Mesenchymal stem cell (in vitro differentiated cells and primary cell): ENCODE results near the gene KIAA1671.

Experiments used
- DNase-seq: peaks from one replicate; pipeline ENCODE4 v3.0.0-alpha.2; 2013
- H2AFZ ChIP-seq: one replicate; pipeline ENCODE4 v1.6.1; 2013; ENCODE audit warnings: low read depth, mild to moderate bottlenecking, control low read depth, inconsistent platforms, low read length, moderate library complexity
- H2AK5ac ChIP-seq: 2 replicates; pipeline ENCODE4 v1.6.1; 2013; ENCODE audit warnings: low read length, moderate library complexity, mild to moderate bottlenecking, inconsistent platforms; ENCODE audit not compliant: severe bottlenecking
- H2BK120ac ChIP-seq: one replicate; pipeline ENCODE4 v1.6.1; 2013; ENCODE audit warnings: low read depth, mild to moderate bottlenecking, inconsistent platforms, low read length, moderate library complexity
- H2BK12ac ChIP-seq, 2 experiments: one replicate each; pipeline ENCODE4 v1.6.1; 2013; ENCODE audit warnings: inconsistent platforms in 2 of 2, low read length in 2 of 2, mild to moderate bottlenecking in 2 of 2, moderate library complexity in 2 of 2, control low read depth in 1 of 2
- H2BK15ac ChIP-seq: one replicate; pipeline ENCODE4 v1.6.1; 2013; ENCODE audit warnings: mild to moderate bottlenecking, low read depth, inconsistent platforms; ENCODE audit not compliant: poor library complexity, severe bottlenecking
- H2BK5ac ChIP-seq: 2 replicates; pipeline ENCODE4 v1.6.1; 2013; ENCODE audit warnings: low read depth, mild to moderate bottlenecking, low read length, control low read depth, inconsistent platforms; ENCODE audit not compliant: poor library complexity, severe bottlenecking
- H3K14ac ChIP-seq, 2 experiments: one replicate each; pipeline ENCODE4 v1.6.1; 2013; ENCODE audit warnings: inconsistent platforms in 2 of 2, low read length in 2 of 2, control low read depth in 1 of 2, mild to moderate bottlenecking in 1 of 2, moderate library complexity in 1 of 2
- H3K18ac ChIP-seq, 2 experiments: one replicate each; pipeline ENCODE4 v1.6.1; 2013; ENCODE audit warnings: inconsistent platforms in 2 of 2, low read length in 2 of 2, control low read depth in 1 of 2, low read depth in 1 of 2, mild to moderate bottlenecking in 1 of 2
- H3K23ac ChIP-seq, 2 experiments: one replicate each; pipeline ENCODE4 v1.6.1; 2013; ENCODE audit warnings: inconsistent platforms in 2 of 2, low read length in 2 of 2, mild to moderate bottlenecking in 2 of 2, moderate library complexity in 2 of 2, control low read depth in 1 of 2
- H3K27ac ChIP-seq: 2 replicates; pipeline ENCODE4 v1.5.1; 2013; ENCODE audit warnings: mild to moderate bottlenecking, moderate library complexity, low read length, control low read depth, inconsistent platforms; ENCODE audit not compliant: poor library complexity, severe bottlenecking
- H3K27me3 ChIP-seq, 2 experiments: 2 replicates each; pipeline versions ENCODE4 v1.6.1 to v1.7.0; 2013; ENCODE audit warnings: low read length in 2 of 2, mild to moderate bottlenecking in 2 of 2, moderate library complexity in 2 of 2, control low read depth in 1 of 2, inconsistent platforms in 1 of 2; ENCODE audit not compliant: control insufficient read depth in 1 of 2, insufficient read depth in 1 of 2
- H3K36me3 ChIP-seq, 2 experiments: 2 replicates each; pipeline versions ENCODE4 v1.6.1 to v1.7.0; 2013; ENCODE audit warnings: low read length in 2 of 2, control low read depth in 1 of 2, inconsistent platforms in 1 of 2, low read depth in 1 of 2, mild to moderate bottlenecking in 1 of 2; ENCODE audit not compliant: insufficient read depth in 2 of 2, control insufficient read depth in 1 of 2
- H3K4ac ChIP-seq, 2 experiments: one replicate each; pipeline ENCODE4 v1.6.1; 2013; ENCODE audit warnings: inconsistent platforms in 2 of 2, low read length in 2 of 2, mild to moderate bottlenecking in 2 of 2, moderate library complexity in 2 of 2, control low read depth in 1 of 2, low read depth in 1 of 2
- H3K4me1 ChIP-seq: 2 replicates; pipeline ENCODE4 v1.6.1; 2013; ENCODE audit warnings: low read depth, low read length, control low read depth; ENCODE audit not compliant: control insufficient read depth, insufficient read depth
- H3K4me2 ChIP-seq: 2 replicates; pipeline ENCODE4 v1.6.1; 2013; ENCODE audit warnings: low read length, mild to moderate bottlenecking, inconsistent platforms; ENCODE audit not compliant: poor library complexity, severe bottlenecking
- H3K4me3 ChIP-seq, 2 experiments: 2 replicates each; pipeline versions ENCODE4 v1.5.1 to v1.7.0; 2013; ENCODE audit warnings: low read length in 2 of 2, mild to moderate bottlenecking in 2 of 2, control low read depth in 1 of 2, low read depth in 1 of 2; ENCODE audit not compliant: insufficient read depth in 1 of 2
- H3K79me1 ChIP-seq: replicated peaks from 2 replicates; pipeline ENCODE4 v1.6.1; 2013; ENCODE audit warnings: mild to moderate bottlenecking, control low read depth, low read length, inconsistent platforms; ENCODE audit not compliant: poor library complexity, severe bottlenecking
- H3K9ac ChIP-seq: 2 replicates; pipeline ENCODE4 v1.7.0; 2013; ENCODE audit warnings: mild to moderate bottlenecking, low read length, moderate library complexity
- H3K9me3 ChIP-seq: 2 replicates; pipeline ENCODE4 v1.7.0; 2013; ENCODE audit warnings: mild to moderate bottlenecking, low read length; ENCODE audit not compliant: control insufficient read depth
- H4K8ac ChIP-seq: one replicate; pipeline ENCODE4 v1.6.1; 2013; ENCODE audit warnings: inconsistent platforms, mild to moderate bottlenecking, low read length, moderate library complexity
- H4K91ac ChIP-seq: one replicate; pipeline ENCODE4 v1.6.1; 2013; ENCODE audit warnings: mild to moderate bottlenecking, low read length, inconsistent platforms
- WGBS: methylation state at CpG from one replicate; pipeline ENCODE4 v1.1.7; 2013; ENCODE audit warnings: mixed read lengths; 5-methylcytosine and 5-hydroxymethylcytosine counted together

The KIAA1671 gene

GRCh38 chr22:25014896-25015755, 62.6 kb downstream of the KIAA1671 start:
- no peak overlapping the region for H4K91ac ChIP-seq
- H3K27me3 ChIP-seq: no peaks in the 10 kb centered on the region
- no peak overlapping the region for H3K9ac ChIP-seq
- no peak overlapping the region for H3K18ac ChIP-seq
- no peak overlapping the region for H3K27ac ChIP-seq
- H3K23ac ChIP-seq: no peak overlapping the region
- H3K4me3 ChIP-seq: no peak overlapping the region
- H3K4ac ChIP-seq: no peak overlapping the region
- no peaks in the 10 kb centered on the region for H3K79me1 ChIP-seq
- no peaks in the 10 kb centered on the region for H3K9me3 ChIP-seq
- H2AK5ac ChIP-seq: no peak overlapping the region
- H2BK120ac ChIP-seq: no peak overlapping the region
- H3K14ac ChIP-seq: no peak overlapping the region
- WGBS: 76% methylated on average over 4 of the region's 5 CpGs
- H2AFZ ChIP-seq: no peak overlapping the region
- no peak for DNase-seq
- no peak overlapping the region for H2BK5ac ChIP-seq
- no peak overlapping the region for H4K8ac ChIP-seq
- H2BK15ac ChIP-seq: no peak overlapping the region
- no peaks in the 10 kb centered on the region for H3K4me1 ChIP-seq
- H2BK12ac ChIP-seq: no peak overlapping the region
- H3K4me2 ChIP-seq: no peak overlapping the region
- H3K36me3 ChIP-seq: no peaks in the 10 kb centered on the region

GRCh38 chr22:25016311-25016710, 63.8 kb downstream of the KIAA1671 start:
- WGBS: 97% methylated on average over 5 of the region's 7 CpGs
- no peak overlapping the region for H3K14ac ChIP-seq
- H3K18ac ChIP-seq: no peak overlapping the region
- H4K8ac ChIP-seq: no peak overlapping the region
- no peaks in the 10 kb centered on the region for H3K36me3 ChIP-seq
- H4K91ac ChIP-seq: no peak overlapping the region
- no peak overlapping the region for H3K9ac ChIP-seq
- no peak overlapping the region for H2BK5ac ChIP-seq
- H2BK15ac ChIP-seq: no peak overlapping the region
- H3K4me3 ChIP-seq: no peak overlapping the region
- DNase-seq: no peak
- H2AK5ac ChIP-seq: no peak overlapping the region
- no peak overlapping the region for H3K27ac ChIP-seq
- no peak overlapping the region for H2BK120ac ChIP-seq
- no peak overlapping the region for H2BK12ac ChIP-seq
- no peak overlapping the region for H3K4ac ChIP-seq
- H2AFZ ChIP-seq: no peak overlapping the region
- H3K23ac ChIP-seq: no peak overlapping the region
- no peaks in the 10 kb centered on the region for H3K79me1 ChIP-seq
- no peaks in the 10 kb centered on the region for H3K27me3 ChIP-seq
- H3K9me3 ChIP-seq: no peaks in the 10 kb centered on the region
- no peaks in the 10 kb centered on the region for H3K4me1 ChIP-seq
- H3K4me2 ChIP-seq: no peak overlapping the region

- no peak overlapping the region for H4K91ac ChIP-seq
These were observed 65.5 kb downstream of the KIAA1671 start for GRCh38 chr22:25018009-25018408.

GRCh38 chr22:25019427-25020184, 67.1 kb downstream of the KIAA1671 start:
- Histone ChIP-seq H4K8ac (no peak overlapping the region), H3K4ac (no peak overlapping the region), H2BK15ac (no peak overlapping the region), H3K79me1 (no peaks in the 10 kb centered on the region), H3K9ac (no peak overlapping the region), H2AK5ac (no peak overlapping the region), H3K27ac (no peak overlapping the region), H4K91ac (no peak overlapping the region), H2AFZ (no peak overlapping the region), H3K23ac (no peak overlapping the region), H2BK5ac (no peak overlapping the region), H3K14ac (no peak overlapping the region), H3K4me3 (no peak overlapping the region), H3K18ac (no peak overlapping the region), H2BK12ac (no peak overlapping the region), H3K9me3 (no peaks in the 10 kb centered on the region), H3K4me1 (peaks cover 2% of the 10 kb centered on the region), H3K27me3 (no peaks in the 10 kb centered on the region), H3K4me2 (no peak overlapping the region), H2BK120ac (no peak overlapping the region), H3K36me3 (no peaks in the 10 kb centered on the region)
- DNase-seq: no peak
- WGBS: no CpG with 5 or more reads among the region's 1 CpG

More at GRCh38 chr22:25018009-25018408, 65.5 kb downstream of the KIAA1671 start:
- H3K4me3 ChIP-seq: no peak overlapping the region
- H3K36me3 ChIP-seq: no peaks in the 10 kb centered on the region
- no peak overlapping the region for H2BK120ac ChIP-seq
- H3K23ac ChIP-seq: peak overlapping the region in 1 of 2 experiments; percentile 14
- no peak overlapping the region for H2AFZ ChIP-seq
- H4K8ac ChIP-seq: no peak overlapping the region
- H2BK15ac ChIP-seq: no peak overlapping the region
- H3K27me3 ChIP-seq: no peaks in the 10 kb centered on the region
- H3K4me2 ChIP-seq: no peak overlapping the region
- no peaks in the 10 kb centered on the region for H3K4me1 ChIP-seq
- no peaks in the 10 kb centered on the region for H3K9me3 ChIP-seq
- 87% methylated on average over 5 of the region's 8 CpGs for WGBS
- no peak overlapping the region for H3K4ac ChIP-seq
- H3K27ac ChIP-seq: no peak overlapping the region
- H2AK5ac ChIP-seq: no peak overlapping the region
- no peak for DNase-seq
- H3K18ac ChIP-seq: no peak overlapping the region
- no peak overlapping the region for H2BK12ac ChIP-seq
- no peaks in the 10 kb centered on the region for H3K79me1 ChIP-seq
- no peak overlapping the region for H3K9ac ChIP-seq
- H3K14ac ChIP-seq: no peak overlapping the region
- H2BK5ac ChIP-seq: no peak overlapping the region
